Mammary epithelial cell (primary cell): ENCODE data around the gene STK17A.

Experiments used
- CTCF ChIP-seq, 2 donors: IDR thresholded peaks in 1 of 2; conservative IDR thresholded peaks in 1 of 2; 2 replicates each; pipeline ENCODE4 v1.5.1; 2011 to 2012; ENCODE audit warnings: inconsistent platforms in 2 of 2, low read length in 2 of 2, mild to moderate bottlenecking in 2 of 2, control low read depth in 1 of 2, low read depth in 1 of 2; ENCODE audit not compliant: insufficient read depth in 1 of 2; ENCODE audit errors: extremely low read depth in 1 of 2
- EZH2 ChIP-seq: IDR thresholded peaks from 2 replicates; pipeline ENCODE4 v1.6.1; 2012; ENCODE audit warnings: low read length, inconsistent platforms, borderline replicate concordance

GRCh38 chr7:43535031-43535451, 47.9 kb upstream of the STK17A start:
- TF ChIP-seq EZH2 (no peak), CTCF (conservative IDR thresholded peaks at IDR 0.05 in 1 of 2, IDR thresholded peaks at IDR 0.05 in 1 of 2; ENCODE audit: extremely low read depth in 1 of 2, insufficient read depth in 1 of 2, low read depth in 1 of 2, low read length in 2 of 2) (no peak)
